HG02759 (cell line): ENCODE results near the gene ZCCHC7.

Experiments used
- ATAC-seq: cut with Tn5 transposase; IDR thresholded peaks from one replicate; pipeline ENCODE4 v1.9.1; 2021; ENCODE audit warnings: mild to moderate bottlenecking, moderate library complexity; ENCODE audit not compliant: unreplicated experiment

The ZCCHC7 gene

GRCh38 chr9:37246826-37247225, 126.5 kb downstream of the ZCCHC7 start:
- ATAC-seq, result no peak

DNA sequence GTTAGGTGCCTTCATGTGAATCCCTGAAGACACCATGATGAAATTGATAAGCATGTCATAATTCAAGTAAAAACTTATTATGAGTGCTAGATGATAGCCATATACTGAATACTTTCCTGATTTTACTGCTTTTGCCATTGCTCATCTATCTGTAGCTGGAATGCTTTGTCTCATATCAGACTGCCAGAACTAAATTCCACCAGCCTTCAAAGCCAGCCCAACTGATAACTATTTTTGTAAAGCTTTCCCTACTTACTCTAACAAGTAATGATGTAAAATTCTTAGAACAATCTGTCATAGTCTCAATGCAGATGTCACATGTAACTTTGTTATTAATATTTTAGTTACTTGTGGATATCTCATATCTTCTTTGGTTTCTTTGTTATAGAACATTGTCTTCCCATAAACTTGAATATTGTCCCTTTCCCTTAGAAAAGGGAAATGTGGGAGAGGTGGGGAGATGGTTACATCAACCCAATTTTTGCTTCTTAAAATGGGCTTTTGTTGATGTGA, 128.3 kb downstream of the ZCCHC7 start:
- no peak for ATAC-seq

DNA sequence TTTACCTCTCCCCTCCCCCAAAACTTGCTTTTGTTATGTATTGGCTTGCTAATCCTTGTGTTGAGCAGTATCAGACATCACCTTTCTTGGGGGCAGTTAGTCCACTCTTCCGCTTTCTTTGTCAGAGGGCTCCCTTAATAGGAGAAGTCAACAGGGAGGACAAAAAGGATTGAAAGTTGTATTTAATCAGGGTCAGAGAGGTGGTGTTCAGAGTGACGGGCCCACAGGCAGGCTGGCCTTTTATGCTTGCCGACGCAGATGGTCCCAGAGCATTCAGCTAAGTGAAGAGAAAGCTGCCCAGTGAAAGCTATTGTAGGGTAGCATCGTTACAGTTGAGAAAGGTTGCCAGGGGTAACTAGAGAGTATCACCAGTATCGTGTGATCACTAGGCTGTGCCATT, 131.1 kb downstream of the ZCCHC7 start:
- ATAC-seq, result peak; percentile 84

DNA sequence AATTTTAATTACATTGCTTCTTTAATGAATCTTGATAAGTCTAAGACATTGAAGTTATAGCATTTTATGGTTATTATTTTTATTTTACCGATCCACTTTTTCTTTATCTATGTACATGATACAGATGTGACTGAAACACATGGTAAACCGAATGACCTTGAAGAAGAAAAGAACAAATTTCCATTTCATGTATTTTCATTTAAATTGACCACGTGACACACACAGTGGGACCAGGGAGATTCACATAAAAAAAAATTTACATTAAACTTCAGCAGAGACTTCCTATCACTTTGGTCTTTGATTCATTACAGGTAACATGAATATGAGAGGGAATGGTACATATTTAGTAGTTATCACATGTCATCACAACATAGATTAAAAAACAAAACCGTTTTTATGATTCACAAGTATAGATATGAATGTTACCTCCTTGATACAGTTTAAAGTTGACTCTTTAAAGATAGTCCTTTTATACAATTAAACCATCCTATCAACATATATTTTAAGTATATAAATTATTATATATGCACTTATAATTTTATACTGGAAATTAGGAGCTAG, 133.1 kb downstream of the ZCCHC7 start:
- ATAC-seq, result no peak

DNA sequence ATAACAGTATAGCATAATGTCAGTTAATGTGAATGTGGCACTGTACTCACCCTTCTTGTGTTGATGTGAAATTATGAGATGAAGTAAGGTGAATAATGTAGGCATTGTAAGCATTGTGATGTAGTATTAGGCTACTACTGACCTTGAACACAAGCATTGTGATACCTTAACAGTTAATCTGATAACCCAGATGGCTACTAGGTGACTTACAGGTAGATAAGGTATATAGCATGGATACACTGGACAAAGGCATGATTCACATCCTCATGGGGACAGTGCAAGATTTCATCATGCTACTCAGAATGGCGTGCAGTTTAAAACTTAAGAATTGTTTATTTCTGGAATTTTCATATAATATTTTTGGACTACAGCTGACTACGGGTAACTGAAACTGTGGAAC, 134.8 kb downstream of the ZCCHC7 start:
- no peak for ATAC-seq

- no peak for ATAC-seq
Measured at GRCh38 chr9:37255944-37256862, 135.8 kb downstream of the ZCCHC7 start.

- no peak for ATAC-seq
Measured at GRCh38 chr9:37259951-37260350, 139.6 kb downstream of the ZCCHC7 start.

DNA sequence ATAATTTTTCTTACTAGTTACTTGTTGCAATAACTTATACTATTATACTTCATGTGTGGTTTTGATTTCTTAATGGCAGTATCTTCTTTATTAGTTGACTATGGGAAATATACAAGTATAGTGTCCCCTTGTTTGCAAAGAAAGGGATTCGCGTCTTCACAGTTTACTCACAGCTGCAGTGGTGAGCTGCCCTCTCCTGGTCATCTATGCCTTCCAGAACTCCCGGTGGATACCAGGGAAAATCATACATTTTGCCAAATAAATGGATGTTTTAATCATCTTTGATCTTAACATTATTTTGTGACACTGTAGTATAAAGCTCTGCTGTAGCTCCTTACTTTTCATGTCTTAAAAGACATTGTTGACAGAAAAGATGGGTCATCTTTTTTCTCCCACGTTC, 142.0 kb downstream of the ZCCHC7 start:
- ATAC-seq, result no peak

GRCh38 chr9:37264539-37264938, 144.2 kb downstream of the ZCCHC7 start:
- no peak for ATAC-seq

DNA sequence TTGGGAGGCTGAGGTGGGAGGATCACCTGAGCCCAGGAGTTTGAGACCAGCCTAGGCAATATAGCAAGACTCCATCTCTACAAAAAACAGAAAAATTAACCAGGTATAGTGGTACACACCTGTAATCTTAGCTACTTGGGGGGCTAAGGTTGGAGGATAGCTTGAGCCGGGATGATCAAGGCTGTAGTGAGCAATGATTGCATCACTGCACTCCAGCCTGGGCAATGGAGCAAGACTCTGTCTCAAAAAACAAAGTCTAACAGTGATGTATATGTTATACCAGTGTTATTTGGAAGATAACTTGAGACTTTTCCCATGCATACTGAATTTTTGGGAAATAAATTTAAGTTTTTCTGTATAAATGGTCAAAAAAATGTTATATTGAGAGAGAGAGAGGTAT, 146.3 kb downstream of the ZCCHC7 start:
- ATAC-seq, result no peak

GRCh38 chr9:37269221-37269620, 148.8 kb downstream of the ZCCHC7 start:
- no peak for ATAC-seq

DNA sequence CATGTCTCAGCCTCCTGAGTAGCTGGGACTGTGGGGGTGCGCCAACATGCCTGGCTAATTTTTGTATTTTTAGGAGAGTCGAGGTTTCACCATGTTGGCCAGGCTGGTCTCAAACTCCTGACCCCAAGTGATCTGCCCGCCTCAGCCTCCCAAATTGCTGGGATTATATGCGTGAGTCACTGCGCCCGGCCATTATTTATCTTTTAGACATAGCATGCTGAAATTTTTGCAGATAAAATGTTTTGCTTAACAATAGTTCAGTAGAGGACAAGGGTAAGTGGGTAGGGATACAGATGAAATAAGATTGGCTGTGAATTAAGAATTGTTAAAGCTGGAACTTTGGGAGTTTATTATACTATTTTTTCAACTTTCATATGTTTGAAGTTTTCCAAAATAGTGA, 151.3 kb downstream of the ZCCHC7 start:
- no peak for ATAC-seq

DNA sequence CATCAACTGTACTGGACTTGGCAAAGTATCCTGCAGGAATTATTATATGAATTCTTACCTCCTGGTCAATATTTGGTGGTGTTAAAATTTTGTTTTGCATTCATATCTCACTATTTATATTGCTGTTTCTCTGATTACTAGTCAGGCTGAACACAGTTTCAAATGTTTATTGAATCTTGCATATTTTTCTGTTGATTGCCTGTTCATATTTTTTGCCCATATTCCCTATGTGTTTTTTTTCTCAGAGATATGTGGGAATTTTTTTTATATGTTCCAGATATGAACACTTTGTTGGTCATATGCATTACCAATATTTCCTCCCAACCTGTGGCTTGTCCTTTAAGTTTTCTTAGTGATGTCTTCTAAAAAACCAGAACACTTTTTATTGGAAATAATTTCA, 153.2 kb downstream of the ZCCHC7 start:
- no peak for ATAC-seq

GRCh38 chr9:37281541-37281940, 161.2 kb downstream of the ZCCHC7 start:
- ATAC-seq, result no peak

DNA sequence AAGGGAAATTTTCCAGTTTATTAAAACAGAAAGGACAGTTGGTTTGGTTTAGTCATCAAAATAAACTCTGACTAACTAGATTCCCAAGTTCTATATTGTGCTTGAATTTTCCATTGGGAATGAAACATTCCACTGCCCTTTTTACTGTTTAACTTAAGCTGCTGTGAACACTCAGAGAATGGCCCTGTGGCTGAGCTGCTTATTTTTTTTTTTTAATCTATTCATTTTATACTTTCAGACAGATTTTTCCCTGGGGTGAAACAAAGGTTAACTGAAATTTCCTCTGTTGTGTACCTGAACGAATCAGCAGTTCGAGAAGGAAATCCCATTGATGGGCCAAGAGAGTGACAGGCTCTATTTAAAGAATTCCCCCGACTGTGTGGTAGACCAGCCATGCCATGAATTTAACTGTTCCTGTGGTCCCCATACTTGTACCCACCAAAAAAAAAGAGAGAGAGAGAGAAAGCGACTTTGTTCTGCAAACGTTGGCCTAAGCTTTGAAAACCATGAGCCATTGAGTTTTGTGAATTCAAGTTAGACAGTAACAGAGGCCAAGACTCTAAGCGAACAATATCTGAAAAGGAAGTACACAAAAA, 163.5 kb downstream of the ZCCHC7 start:
- peak; percentile 67 for ATAC-seq

GRCh38 chr9:37284636-37285035, 164.3 kb downstream of the ZCCHC7 start:
- no peak for ATAC-seq

- ATAC-seq, result no peak
Measured at GRCh38 chr9:37286530-37287175, 166.3 kb downstream of the ZCCHC7 start.

GRCh38 chr9:37287317-37287716, 166.9 kb downstream of the ZCCHC7 start:
- ATAC-seq, result no peak

DNA sequence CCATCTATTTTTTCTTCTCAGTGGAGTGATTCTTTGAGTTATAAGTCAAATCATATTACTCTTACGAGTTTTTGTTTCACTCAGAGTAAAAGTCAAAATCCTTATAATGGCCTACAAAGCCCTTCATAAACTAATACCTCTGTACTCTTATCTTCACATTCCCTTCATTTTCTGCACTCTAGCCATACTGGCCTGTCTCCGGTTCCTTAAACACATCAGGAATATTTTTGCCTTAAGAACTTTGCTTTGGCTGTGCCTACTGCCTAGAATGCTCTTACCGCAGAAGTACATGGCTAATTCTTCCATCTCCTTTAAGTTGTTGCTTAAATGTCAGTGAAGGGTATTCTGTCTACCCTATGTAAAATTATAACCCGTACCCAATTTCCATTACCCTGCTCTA, 169.3 kb downstream of the ZCCHC7 start:
- ATAC-seq, result no peak

- no peak for ATAC-seq
Measured at GRCh38 chr9:37290366-37290939, 170.1 kb downstream of the ZCCHC7 start.

- no peak for ATAC-seq
Measured at GRCh38 chr9:37290940-37291485, 170.6 kb downstream of the ZCCHC7 start.
